ENCODE measurements around the gene TMEM39A.

DNA sequence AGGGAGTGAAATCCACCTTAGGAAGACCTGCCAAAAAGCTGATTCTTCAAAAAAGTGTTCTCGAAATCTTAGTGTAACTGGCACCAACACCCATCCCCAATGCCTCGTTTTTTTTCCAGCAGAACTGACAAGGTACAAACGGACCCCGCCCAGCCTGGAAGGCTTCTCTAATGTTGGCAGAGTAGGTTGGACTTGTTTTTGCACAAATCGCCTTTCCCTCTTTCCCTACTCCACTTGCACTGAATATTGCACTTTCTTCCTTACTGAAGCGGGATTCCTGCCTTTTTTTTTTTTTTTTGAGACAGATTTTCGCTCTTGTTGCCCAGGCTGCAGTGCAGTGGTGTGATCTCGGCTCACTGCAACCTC lies 34.4 kb upstream of the TMEM39A start:
- TF ChIP-seq POLR2A (IDR thresholded peaks at IDR 0.05; ENCODE audit: low read depth, low read length) (no peak), POLR2AphosphoS5 (IDR thresholded peaks at IDR 0.05; ENCODE audit: low read depth, low read length) (no peak), TAF1 (IDR thresholded peaks at IDR 0.05; ENCODE audit: borderline replicate concordance, low read depth, low read length) (no peak)

Data from GM12892 (cell line).